ENCODE results near the gene SH2B2. TPM values are rescaled to one million over a fixed set of nuclear protein-coding genes. Genes with fewer than 3 reads are reported as not detected.
A peak's percentile ranks its signal among the peaks of the same experiment; 100 is the strongest.
"Not testable (repeated sequence)": the region's sequence is repeated elsewhere in the genome, so short reads cannot be mapped to it uniquely, and the experiment has no call there.

SH2B2 gene
- total RNA-seq, 2 experiments from 2014 or later, result 2.9 to 3.6 TPM

GRCh38 chr7:102365390-102365789 lies 78.7 kb downstream of the SH2B2 start:
- H3K4me1 Mint-ChIP-seq, result peaks cover 14% of the 10 kb centered on the region
- not testable (repeated sequence) for H3K9me3 Mint-ChIP-seq, DNase-seq, H3K27ac Mint-ChIP-seq, H3K27me3 Mint-ChIP-seq
- H3K36me3 Mint-ChIP-seq, result peaks cover 25% of the 10 kb centered on the region
- H3K4me3 Mint-ChIP-seq, result peak overlapping the region; percentile 95

- H3K4me1 Mint-ChIP-seq, result peaks cover 16% of the 10 kb centered on the region
- not testable (repeated sequence) for H3K9me3 Mint-ChIP-seq, H3K4me3 Mint-ChIP-seq, H3K27me3 Mint-ChIP-seq, DNase-seq, H3K27ac Mint-ChIP-seq
- H3K36me3 Mint-ChIP-seq, result peaks cover 38% of the 10 kb centered on the region
Measured at GRCh38 chr7:102370038-102370437, 83.4 kb downstream of the SH2B2 start.

Other genes starting within 250 kb of the SH2B2 start
- not detected for gene SPDYE6, start 69.6 kb downstream of the SH2B2 start, total RNA-seq
- gene PRKRIP1, start 109.5 kb downstream of the SH2B2 start, total RNA-seq, result 10 to 100 TPM; 25.1 to 25.2 TPM
- 10 to 100 TPM; 41.4 to 46.2 TPM for gene ORAI2, start 146.7 kb downstream of the SH2B2 start, total RNA-seq
- 10 to 100 TPM in 1 of 2 experiments, 1 to 10 TPM in 1; 8.8 to 10.1 TPM for gene ALKBH4, start 178.0 kb downstream of the SH2B2 start, total RNA-seq
- gene LRWD1, start 178.1 kb downstream of the SH2B2 start, total RNA-seq, result 10 to 100 TPM; 20.1 to 20.7 TPM
- gene POLR2J, start 192.1 kb downstream of the SH2B2 start, total RNA-seq, result 10 to 100 TPM; 63.5 to 67.1 TPM
- 10 to 100 TPM; 23.6 to 25.2 TPM for gene RASA4B, start 230.9 kb downstream of the SH2B2 start, total RNA-seq